AG09319 (cell line): ENCODE measurements around the gene SLC30A7.
"Not testable (repeated sequence)": the region's sequence is repeated elsewhere in the genome, so short reads cannot be mapped to it uniquely, and the experiment has no call there.

Experiments used
- DNase-seq: peaks from one replicate; pipeline ENCODE4 v3.0.0-alpha.2; 2010; ENCODE audit warnings: low read depth; ENCODE audit errors: extremely low read depth
- CTCF ChIP-seq: IDR thresholded peaks from 2 replicates; pipeline ENCODE4 v1.5.1; 2011; ENCODE audit warnings: low read depth, mild to moderate bottlenecking, inconsistent platforms, low read length, moderate library complexity

The SLC30A7 gene

GRCh38 chr1:100927276-100927675 is 31.4 kb downstream of the SLC30A7 start:
- no peak for TF ChIP-seq CTCF
- no peak for DNase-seq

- TF ChIP-seq CTCF, result no peak
- no peak for DNase-seq
Observed at GRCh38 chr1:100928128-100928527, 32.2 kb downstream of the SLC30A7 start.

GRCh38 chr1:100930494-100930893 is 34.6 kb downstream of the SLC30A7 start:
- TF ChIP-seq CTCF, result no peak
- DNase-seq, result no peak

GRCh38 chr1:100931716-100932115 is 35.8 kb downstream of the SLC30A7 start:
- no peak; the same call in 1 of the 2 replicates for TF ChIP-seq CTCF
- no peak for DNase-seq

- not testable (repeated sequence) for DNase-seq
Observed at GRCh38 chr1:100933555-100933954, 37.7 kb downstream of the SLC30A7 start.

GRCh38 chr1:100936194-100936967 is 40.5 kb downstream of the SLC30A7 start:
- no peak for TF ChIP-seq CTCF
- no peak for DNase-seq

- no peak for TF ChIP-seq CTCF
- DNase-seq, result no peak
Observed at GRCh38 chr1:100941098-100941527, 45.2 kb downstream of the SLC30A7 start.
